ENCODE results near the gene FGF23.

DNA sequence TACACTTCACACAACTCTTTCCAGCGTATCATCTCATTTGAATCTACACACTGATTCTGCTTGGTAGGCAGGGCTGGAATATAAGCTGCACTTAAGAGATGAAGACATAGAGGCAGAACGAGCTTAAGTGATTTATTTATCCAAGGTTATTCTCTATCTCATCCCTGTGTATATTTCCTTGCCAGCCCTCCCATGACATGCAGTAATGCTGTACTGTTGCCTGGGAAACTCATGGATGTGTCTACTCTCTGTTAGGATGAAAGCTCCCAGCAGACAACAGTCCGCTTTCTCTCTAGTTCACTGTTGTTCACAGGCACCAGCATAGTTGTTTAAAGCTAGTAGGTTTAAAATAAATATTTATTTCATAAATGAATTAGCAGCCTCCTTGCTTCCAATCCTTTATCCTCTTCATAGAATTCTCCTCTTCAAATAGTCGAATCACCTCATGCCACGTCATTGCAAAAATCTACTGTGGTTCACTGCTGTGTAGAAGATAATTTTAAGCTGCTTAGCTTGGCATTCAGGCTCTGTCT, 40.7 kb upstream of the FGF23 start:
- no peak for TF ChIP-seq ZNF274 (IDR thresholded peaks at IDR 0.05; ENCODE audit: low read depth, low read length)
- TF ChIP-seq YY1 (IDR thresholded peaks at IDR 0.05; ENCODE audit: insufficient read depth, insufficient read length), result no peak
- TF ChIP-seq SUZ12 (IDR thresholded peaks at IDR 0.05; ENCODE audit: extremely low read depth, insufficient read depth, insufficient read length), result no peak

All from NT2/D1 (cell line).